ENCODE results near the gene ABCA1. TPM values are rescaled to one million over a fixed set of nuclear protein-coding genes. Genes with fewer than 3 reads are reported as not detected.

Gene ABCA1
- total and polyA plus RNA-seq, 10 of the 15 experiments (the other 5 are each of a cell fraction or from before 2014, with no cell fraction given), result 0.01 to 0.56 (median 0.16) TPM

DNA sequence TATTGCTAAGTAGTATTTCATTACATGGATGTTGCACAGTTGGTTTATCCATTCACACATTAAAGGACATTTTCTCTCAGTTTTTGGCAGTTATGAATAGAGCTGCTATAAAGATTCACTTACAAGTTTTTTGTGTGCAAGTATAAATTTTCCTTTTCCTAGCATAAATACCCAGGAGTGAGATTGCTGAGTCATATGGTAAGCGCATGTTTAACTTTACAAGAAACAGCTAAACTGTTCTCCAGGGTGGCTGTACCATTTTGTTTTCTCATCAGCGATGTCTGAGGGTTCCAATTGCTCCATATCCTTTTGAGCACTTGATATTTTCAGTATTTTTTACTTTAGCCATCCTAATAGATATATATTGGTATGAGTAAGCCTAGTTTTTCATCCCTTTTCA lies 16.4 kb upstream of the ABCA1 start:
- TF ChIP-seq TAF1 (IDR thresholded peaks at IDR 0.05; ENCODE audit: borderline replicate concordance, low read depth, low read length) (no peak), SUPT20H (IDR thresholded peaks at IDR 0.05; ENCODE audit: borderline replicate concordance, control insufficient read depth, low read depth, low read length) (no peak), TARDBP (IDR thresholded peaks at IDR 0.05; ENCODE audit: borderline replicate concordance) (no peak), MTA2 (IDR thresholded peaks at IDR 0.05; ENCODE audit: low read depth) (no peak), SREBF2 (IDR thresholded peaks at IDR 0.05; ENCODE audit: low read length) (no peak), EGR1 (IDR thresholded peaks at IDR 0.05; ENCODE audit: borderline replicate concordance in 1 of 2, low read depth in 2 of 2, low read length in 2 of 2) (no peak)
- ChIA-PET CTCF (no interaction called here), POLR2A (no interaction called here), RAD21 (ENCODE audit: unreplicated experiment) (no interaction called here), SMC1A (ENCODE audit: uncharacterized antibody, unreplicated experiment) (no interaction called here)
- no TSS peak for BruUV-seq (replicated peaks)
- WGBS (ENCODE audit: insufficient coverage, insufficient replicate concordance, low lambda C conversion rate, missing lambda C conversion rate), result 22% methylated on average over 2 of the region's 2 CpGs
- H3K36me3 ChIP-seq (ENCODE audit: control insufficient read depth in 2 of 2, insufficient read depth in 2 of 2, low read length in 1 of 2), result no peaks in the 10 kb centered on the region
- no peaks in the 10 kb centered on the region for H3K9me3 ChIP-seq (replicated peaks; ENCODE audit: control insufficient read depth, insufficient read depth, low read length)
- no peak overlapping the region for H3K27ac ChIP-seq (ENCODE audit: control insufficient read depth, insufficient read depth)
- ATAC-seq, result no peak
- in situ Hi-C loops (cut with MboI) (no loop called here), intact Hi-C loops (cut with micrococcal nuclease; ENCODE audit: unreplicated experiment) (no loop called here)
- no peak for FAIRE-seq
- no peak overlapping the region for H3K4me3 ChIP-seq
- H2AFZ ChIP-seq (ENCODE audit: control insufficient read depth, low read depth, low read length), result no peak overlapping the region
- H3K4me1 ChIP-seq (ENCODE audit: control insufficient read depth, insufficient read depth, low read length), result no peaks in the 10 kb centered on the region
- no peaks in the 10 kb centered on the region for H4K20me1 ChIP-seq (ENCODE audit: control insufficient read depth, insufficient read depth)
- no peaks in the 10 kb centered on the region for H3K79me2 ChIP-seq (ENCODE audit: control insufficient read depth, insufficient read depth, low read length)
- no peak for DNase-seq (ENCODE audit: low read depth, low spot score)
- H3K4me2 ChIP-seq (ENCODE audit: control insufficient read depth, insufficient read depth), result no peak overlapping the region
- H3K9ac ChIP-seq (ENCODE audit: control insufficient read depth, insufficient read depth, low read length), result no peak overlapping the region
- H3K27me3 ChIP-seq (replicated peaks in 1 of 2; ENCODE audit: control insufficient read depth in 2 of 2, insufficient read depth in 2 of 2, low read length in 1 of 2), result no peaks in the 10 kb centered on the region

- H2AFZ ChIP-seq (ENCODE audit: control insufficient read depth, low read depth, low read length), result no peak overlapping the region
- ATAC-seq (no peak), DNase-seq (ENCODE audit: low read depth, low spot score) (no peak), FAIRE-seq (no peak)
- SMC1A ChIA-PET (ENCODE audit: uncharacterized antibody, unreplicated experiment), result no interaction called here
- WGBS (ENCODE audit: insufficient coverage, insufficient replicate concordance, low lambda C conversion rate, missing lambda C conversion rate), result 0% methylated on average over 1 of the region's 1 CpG
- RAD21 ChIA-PET (ENCODE audit: unreplicated experiment), result interaction anchor here (0.7 kb wide), 1 partner anchor 11 kb away, joined by 4 read pairs; no protein-coding TSS in a partner anchor
- no peaks in the 10 kb centered on the region for H3K36me3 ChIP-seq (ENCODE audit: control insufficient read depth in 2 of 2, insufficient read depth in 2 of 2, low read length in 1 of 2)
- H3K4me3 ChIP-seq, result no peak overlapping the region
- H3K4me1 ChIP-seq (ENCODE audit: control insufficient read depth, insufficient read depth, low read length), result no peaks in the 10 kb centered on the region
- H3K9ac ChIP-seq (ENCODE audit: control insufficient read depth, insufficient read depth, low read length), result no peak overlapping the region
- H4K20me1 ChIP-seq (ENCODE audit: control insufficient read depth, insufficient read depth), result no peaks in the 10 kb centered on the region
- CTCF ChIA-PET, result no interaction called here
- no peaks in the 10 kb centered on the region for H3K27me3 ChIP-seq (replicated peaks in 1 of 2; ENCODE audit: control insufficient read depth in 2 of 2, insufficient read depth in 2 of 2, low read length in 1 of 2)
- H3K79me2 ChIP-seq (ENCODE audit: control insufficient read depth, insufficient read depth, low read length), result no peaks in the 10 kb centered on the region
- BruUV-seq (replicated peaks), result no TSS peak
- intact Hi-C loops (cut with micrococcal nuclease; ENCODE audit: unreplicated experiment), result no loop called here
- no peak overlapping the region for H3K27ac ChIP-seq (ENCODE audit: control insufficient read depth, insufficient read depth)
- no peaks in the 10 kb centered on the region for H3K9me3 ChIP-seq (replicated peaks; ENCODE audit: control insufficient read depth, insufficient read depth, low read length)
- POLR2A ChIA-PET, result no interaction called here
- in situ Hi-C loops (cut with MboI), result no loop called here
- no peak overlapping the region for H3K4me2 ChIP-seq (ENCODE audit: control insufficient read depth, insufficient read depth)
- no peak for TF ChIP-seq NR2C2 (IDR thresholded peaks at IDR 0.05; ENCODE audit: borderline replicate concordance, control insufficient read depth, insufficient read length, low read depth)
- TF ChIP-seq BMI1 (IDR thresholded peaks at IDR 0.05; ENCODE audit: borderline replicate concordance), result no peak
- TF ChIP-seq SIX5 (IDR thresholded peaks at IDR 0.05; ENCODE audit: low read depth, low read length, severe bottlenecking), result no peak
- TF ChIP-seq, protein P1, sequence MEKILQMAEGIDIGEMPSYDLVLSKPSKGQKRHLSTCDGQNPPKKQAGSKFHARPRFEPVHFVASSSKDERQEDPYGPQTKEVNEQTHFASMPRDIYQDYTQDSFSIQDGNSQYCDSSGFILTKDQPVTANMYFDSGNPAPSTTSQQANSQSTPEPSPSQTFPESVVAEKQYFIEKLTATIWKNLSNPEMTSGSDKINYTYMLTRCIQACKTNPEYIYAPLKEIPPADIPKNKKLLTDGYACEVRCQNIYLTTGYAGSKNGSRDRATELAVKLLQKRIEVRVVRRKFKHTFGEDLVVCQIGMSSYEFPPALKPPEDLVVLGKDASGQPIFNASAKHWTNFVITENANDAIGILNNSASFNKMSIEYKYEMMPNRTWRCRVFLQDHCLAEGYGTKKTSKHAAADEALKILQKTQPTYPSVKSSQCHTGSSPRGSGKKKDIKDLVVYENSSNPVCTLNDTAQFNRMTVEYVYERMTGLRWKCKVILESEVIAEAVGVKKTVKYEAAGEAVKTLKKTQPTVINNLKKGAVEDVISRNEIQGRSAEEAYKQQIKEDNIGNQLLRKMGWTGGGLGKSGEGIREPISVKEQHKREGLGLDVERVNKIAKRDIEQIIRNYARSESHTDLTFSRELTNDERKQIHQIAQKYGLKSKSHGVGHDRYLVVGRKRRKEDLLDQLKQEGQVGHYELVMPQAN (conservative IDR thresholded peaks at IDR 0.05), result no peak
- no peak for TF ChIP-seq POLR2AphosphoS5 (IDR thresholded peaks at IDR 0.05; ENCODE audit: low read length)
- no peak for TF ChIP-seq TBL1XR1 (IDR thresholded peaks at IDR 0.05; ENCODE audit: low read depth, low read length)
Measured at GRCh38 chr9:104941597-104941996, 13.6 kb upstream of the ABCA1 start.
